Non-pigmented ciliary epithelial cell (primary cell): ENCODE results near the gene SLC35B4.

ENCODE experiments used
- DNase-seq: peaks from one replicate; pipeline ENCODE4 v3.0.0-alpha.2; 2010; ENCODE audit warnings: low read depth

Gene SLC35B4

GRCh38 chr7:134290286-134290685 lies 26.4 kb downstream of the SLC35B4 start:
- no peak for DNase-seq

- no peak for DNase-seq
Measured at GRCh38 chr7:134289841-134290240, 26.9 kb downstream of the SLC35B4 start.

GRCh38 chr7:134289423-134289822 lies 27.3 kb downstream of the SLC35B4 start:
- DNase-seq, result no peak

- DNase-seq, result no peak
Measured at GRCh38 chr7:134287916-134288659, 28.6 kb downstream of the SLC35B4 start.

GRCh38 chr7:134284952-134285351 lies 31.8 kb downstream of the SLC35B4 start:
- DNase-seq, result no peak

GRCh38 chr7:134284011-134284410 lies 32.7 kb downstream of the SLC35B4 start:
- no peak for DNase-seq

- DNase-seq, result no peak
Measured at GRCh38 chr7:134280508-134280907, 36.2 kb downstream of the SLC35B4 start.

GRCh38 chr7:134279898-134280297 lies 36.8 kb downstream of the SLC35B4 start:
- no peak for DNase-seq

- DNase-seq, result no peak
Measured at GRCh38 chr7:134279336-134279735, 37.4 kb downstream of the SLC35B4 start.

- DNase-seq, result no peak
Measured at GRCh38 chr7:134278502-134279153, 38.1 kb downstream of the SLC35B4 start.

GRCh38 chr7:134276951-134277350 lies 39.8 kb downstream of the SLC35B4 start:
- no peak for DNase-seq

GRCh38 chr7:134262322-134262721 lies 54.4 kb downstream of the SLC35B4 start:
- DNase-seq, result no peak

GRCh38 chr7:134255814-134256213 lies 60.9 kb downstream of the SLC35B4 start:
- DNase-seq, result no peak

GRCh38 chr7:134254311-134254710 lies 62.4 kb downstream of the SLC35B4 start:
- DNase-seq, result no peak

- DNase-seq, result no peak
Measured at GRCh38 chr7:134248196-134248595, 68.5 kb downstream of the SLC35B4 start.

GRCh38 chr7:134246761-134247160 lies 70.0 kb downstream of the SLC35B4 start:
- DNase-seq, result no peak

- no peak for DNase-seq
Measured at GRCh38 chr7:134246347-134246746, 70.4 kb downstream of the SLC35B4 start.

- DNase-seq, result no peak
Measured at GRCh38 chr7:134245253-134245652, 71.5 kb downstream of the SLC35B4 start.
